Naive B cell (primary cell): ENCODE results near the gene CCDC195. TPM values are rescaled to one million over a fixed set of nuclear protein-coding genes. Genes with fewer than 3 reads are reported as not detected.

Experiments
- ATAC-seq, 2 donors: fragments of 150-1000 bp; cut with Tn5 transposase; 2 replicates each; pipeline ENCODE4 v1.10.0; 2021; ENCODE audit warnings: low read depth in 2 of 2, mild to moderate bottlenecking in 2 of 2, moderate library complexity in 2 of 2
- DNase-seq: peaks from one replicate; pipeline ENCODE4 v3.0.0; 2022
- H3K27ac Mint-ChIP-seq, 6 donors: one replicate each; pipeline ENCODE4 v1.8.0; 2020 to 2022; ENCODE audit warnings: mild to moderate bottlenecking in 6 of 6, mixed read lengths in 6 of 6, moderate library complexity in 5 of 6, inconsistent platforms in 2 of 6
- H3K27me3 Mint-ChIP-seq, 3 donors: one replicate each; pipeline ENCODE4 v1.8.0; 2021 to 2022; ENCODE audit warnings: mixed read lengths in 3 of 3, mild to moderate bottlenecking in 1 of 3
- H3K36me3 Mint-ChIP-seq, 2 donors: one replicate each; pipeline ENCODE4 v1.8.0; 2020 to 2022; ENCODE audit warnings: mixed read lengths in 2 of 2, inconsistent platforms in 1 of 2, mild to moderate bottlenecking in 1 of 2
- H3K4me1 Mint-ChIP-seq, 3 donors: one replicate each; pipeline ENCODE4 v1.8.0; 2020 to 2022; ENCODE audit warnings: mixed read lengths in 3 of 3, inconsistent platforms in 1 of 3, mild to moderate bottlenecking in 1 of 3, moderate library complexity in 1 of 3
- H3K4me3 Mint-ChIP-seq, 8 donors: one replicate each; pipeline ENCODE4 v1.8.0; 2020 to 2022; ENCODE audit warnings: mild to moderate bottlenecking in 8 of 8, mixed read lengths in 8 of 8, moderate library complexity in 8 of 8, inconsistent platforms in 2 of 8
- H3K9me3 Mint-ChIP-seq, 7 donors: one replicate each; pipeline ENCODE4 v1.8.0; 2020 to 2022; ENCODE audit warnings: mixed read lengths in 7 of 7, mild to moderate bottlenecking in 5 of 7, inconsistent platforms in 2 of 7, moderate library complexity in 1 of 7
- polyA plus RNA-seq, 6 donors: library from polyadenylated mRNA; unstranded; fragments of 300-500 nt; fragmentation: Illumina TruSeq; gene quantifications; one replicate each; pipeline ENCODE4 v1.2.3, GENCODE V29; 2021; ENCODE audit warnings: low read depth in 6 of 6

The CCDC195 gene
- polyA plus RNA-seq, result not detected

DNA sequence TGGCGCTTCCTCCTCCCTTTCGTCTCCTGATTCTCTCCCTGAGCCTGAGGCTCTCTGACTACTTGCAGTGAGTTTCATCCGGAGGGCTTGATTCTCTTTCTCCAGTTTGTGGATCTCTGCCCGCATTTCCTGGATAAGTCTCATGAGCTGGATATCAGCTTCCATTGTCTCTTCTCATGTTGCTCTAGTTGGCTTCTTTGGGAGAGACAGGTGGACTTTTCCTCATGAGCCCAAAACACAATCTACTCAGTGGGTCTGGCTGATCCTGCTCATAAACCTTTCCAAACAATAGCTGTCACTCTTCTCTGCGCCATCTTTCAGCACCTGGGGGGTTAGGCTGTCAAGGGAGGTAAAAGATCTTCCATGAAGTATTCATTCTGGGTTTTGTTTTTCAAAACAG lies at the start of gene CCDC195:
Gene CCDC195, minus strand, starts transcription at position 165 of the 400 bp plus-strand sequence. Its CDS starts 0 bp downstream, at position 165.
- H3K4me3 Mint-ChIP-seq, result no peak within 1 kb of the TSS
- DNase-seq (no peak), ATAC-seq (no peak)
- H3K27ac Mint-ChIP-seq, result no peak within 1 kb of the TSS
- H3K4me1 Mint-ChIP-seq, result no peaks in the 10 kb centered on the region
- peaks cover 0 to 15% (median 9%) of the 10 kb centered on the region in 3 donors for H3K27me3 Mint-ChIP-seq
- peaks cover 0 to 7% of the 10 kb centered on the region in 2 donors for H3K36me3 Mint-ChIP-seq
- peaks cover 0 to 16% (median 8%) of the 10 kb centered on the region in 7 donors for H3K9me3 Mint-ChIP-seq

GRCh38 chr2:224764565-224765236 lies 48.5 kb upstream of the CCDC195 start:
- H3K4me3 Mint-ChIP-seq, result peak overlapping the region in 1 of 8 donors; percentile 2
- peaks cover 11 to 22% (median 21%) of the 10 kb centered on the region in 3 donors for H3K4me1 Mint-ChIP-seq
- no peaks in the 10 kb centered on the region for H3K27me3 Mint-ChIP-seq
- peak; percentile 52 to 61 for ATAC-seq
- peaks cover 0 to 13% (median 5%) of the 10 kb centered on the region in 7 donors for H3K9me3 Mint-ChIP-seq
- peak overlapping the region; percentile 30 to 91 (median 79) for H3K27ac Mint-ChIP-seq
- DNase-seq, result no peak
- H3K36me3 Mint-ChIP-seq, result peaks cover 65 to 77% of the 10 kb centered on the region in 2 donors

DNA sequence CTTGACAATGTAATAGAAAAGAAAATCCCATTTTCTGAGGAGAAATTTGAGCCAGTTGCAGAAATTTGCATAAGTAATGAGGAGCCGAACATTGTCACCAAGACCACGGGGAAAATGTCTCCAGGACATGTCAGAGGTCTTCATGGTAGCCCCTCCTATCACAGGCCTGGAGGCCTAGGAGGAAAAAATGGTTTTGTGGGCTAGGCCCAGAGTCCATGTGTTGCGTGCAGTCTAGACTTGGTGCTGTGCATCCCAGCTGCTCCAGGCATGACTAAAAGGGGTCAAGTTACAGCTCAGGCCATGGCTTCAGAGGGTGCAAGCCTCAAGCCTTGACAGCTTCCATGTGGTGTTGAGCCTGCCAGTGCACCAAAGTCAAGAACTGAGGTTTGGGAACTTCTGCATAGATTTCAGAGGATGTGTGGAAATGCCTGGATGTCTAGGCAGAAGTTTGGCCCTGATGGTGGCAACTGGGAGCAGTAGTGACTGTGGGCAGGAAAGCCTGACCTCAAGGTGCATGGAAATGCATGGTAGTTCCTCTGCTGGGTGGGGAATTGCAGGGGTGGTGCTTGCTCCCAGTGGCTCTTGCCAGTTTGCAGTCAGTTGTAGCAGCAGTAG lies 41.9 kb upstream of the CCDC195 start:
- ATAC-seq, result no peak
- peaks cover 19 to 47% (median 30%) of the 10 kb centered on the region in 7 donors for H3K9me3 Mint-ChIP-seq

GRCh38 chr2:224753743-224754540 lies 37.8 kb upstream of the CCDC195 start:
- H3K4me3 Mint-ChIP-seq, result no peak overlapping the region
- peaks cover 10 to 20% of the 10 kb centered on the region in 2 donors for H3K36me3 Mint-ChIP-seq
- H3K4me1 Mint-ChIP-seq, result peaks cover 7 to 17% (median 8%) of the 10 kb centered on the region in 3 donors
- H3K9me3 Mint-ChIP-seq, result peaks cover 17 to 27% (median 23%) of the 10 kb centered on the region in 7 donors
- no peak overlapping the region for H3K27ac Mint-ChIP-seq
- ATAC-seq, result no peak
- H3K27me3 Mint-ChIP-seq, result no peaks in the 10 kb centered on the region
- no peak for DNase-seq

More for the DNA sequence above, 41.9 kb upstream of the CCDC195 start:
- Mint-ChIP-seq H3K36me3 (peaks cover 44 to 51% of the 10 kb centered on the region in 2 donors), H3K4me3 (no peak overlapping the region), H3K4me1 (peaks cover 0 to 4% (median 1%) of the 10 kb centered on the region in 3 donors), H3K27ac (peak overlapping the region in 2 of 6 donors; percentile 27 to 68), H3K27me3 (no peaks in the 10 kb centered on the region)
- DNase-seq, result no peak

GRCh38 chr2:224751996-224752698 lies 36.0 kb upstream of the CCDC195 start:
- Mint-ChIP-seq H3K4me3 (no peak overlapping the region), H3K9me3 (peaks cover 4 to 9% (median 5%) of the 10 kb centered on the region in 7 donors), H3K27me3 (no peaks in the 10 kb centered on the region), H3K36me3 (peaks cover under 1 to 3% of the 10 kb centered on the region in 2 donors), H3K27ac (peak overlapping the region in 4 of 6 donors; percentile 2 to 63 (median 22)), H3K4me1 (peaks cover 7 to 17% (median 8%) of the 10 kb centered on the region in 3 donors)
- ATAC-seq, result peak in 1 of 2 donors; percentile 40
- DNase-seq, result no peak

DNA sequence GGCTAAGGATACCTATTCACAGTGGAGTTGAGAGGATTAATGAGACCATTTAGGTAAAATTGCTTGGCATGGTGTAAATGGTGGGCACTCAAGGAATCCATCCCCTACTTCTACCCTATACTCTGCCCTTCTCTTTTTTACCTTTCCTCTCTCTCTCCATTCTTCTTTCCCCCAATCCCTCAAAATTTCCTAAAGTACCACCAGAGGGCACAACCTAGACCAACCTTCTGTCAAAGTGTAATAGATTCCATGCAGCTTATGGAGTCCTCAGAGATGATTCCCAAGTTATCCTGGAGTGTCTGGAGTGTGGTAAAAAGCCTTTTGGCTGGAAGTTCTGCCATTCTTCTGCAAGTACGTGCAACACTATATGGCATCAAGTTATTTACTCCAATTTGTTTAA lies 33.0 kb upstream of the CCDC195 start:
- H3K4me3 Mint-ChIP-seq, result no peak overlapping the region
- no peaks in the 10 kb centered on the region for H3K27me3 Mint-ChIP-seq
- H3K36me3 Mint-ChIP-seq, result no peaks in the 10 kb centered on the region
- DNase-seq (no peak), ATAC-seq (no peak)
- no peaks in the 10 kb centered on the region for H3K9me3 Mint-ChIP-seq
- H3K4me1 Mint-ChIP-seq, result peaks cover 7 to 17% (median 8%) of the 10 kb centered on the region in 3 donors
- H3K27ac Mint-ChIP-seq, result no peak overlapping the region

- ATAC-seq, result no peak
- Mint-ChIP-seq H3K27ac (peak overlapping the region in 1 of 6 donors; percentile 19), H3K4me1 (peaks cover 8 to 24% (median 13%) of the 10 kb centered on the region in 3 donors)
Measured at GRCh38 chr2:224747765-224748164, 31.6 kb upstream of the CCDC195 start.

GRCh38 chr2:224736227-224736626 lies 20.1 kb upstream of the CCDC195 start:
- no peaks in the 10 kb centered on the region for H3K27me3 Mint-ChIP-seq

More at GRCh38 chr2:224747765-224748164, 31.6 kb upstream of the CCDC195 start:
- H3K36me3 Mint-ChIP-seq, result no peaks in the 10 kb centered on the region
- H3K4me3 Mint-ChIP-seq, result no peak overlapping the region
- no peaks in the 10 kb centered on the region for H3K27me3 Mint-ChIP-seq
- no peak for DNase-seq
- peaks cover 0 to 12% (median 2%) of the 10 kb centered on the region in 7 donors for H3K9me3 Mint-ChIP-seq

DNA sequence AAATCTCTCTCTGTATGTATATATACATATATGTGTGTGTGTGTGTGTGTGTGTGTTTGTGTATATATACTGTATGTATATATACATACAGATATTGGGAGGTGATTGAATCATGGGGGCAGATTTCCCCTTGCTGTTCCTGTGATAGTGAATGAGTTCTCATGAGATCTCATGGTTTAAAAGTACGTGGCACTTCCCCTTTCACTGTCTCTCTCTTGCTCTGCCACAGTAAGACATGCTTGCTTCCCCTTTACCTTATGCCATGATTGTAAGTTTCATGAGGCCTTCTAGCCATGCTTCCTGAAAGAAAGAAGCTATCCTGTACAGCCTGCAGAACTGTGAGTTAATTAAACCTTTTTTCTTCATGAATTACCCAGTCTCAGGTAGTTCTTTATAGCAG lies 18.8 kb upstream of the CCDC195 start:
- peaks cover 15 to 22% (median 15%) of the 10 kb centered on the region in 3 donors for H3K4me1 Mint-ChIP-seq
- H3K4me3 Mint-ChIP-seq, result no peak overlapping the region
- no peaks in the 10 kb centered on the region for H3K27me3 Mint-ChIP-seq
- peaks cover 15 to 31% of the 10 kb centered on the region in 2 donors for H3K36me3 Mint-ChIP-seq
- no peak for DNase-seq
- H3K9me3 Mint-ChIP-seq, result peaks cover 18 to 38% (median 28%) of the 10 kb centered on the region in 7 donors
- ATAC-seq, result peak; percentile 60 to 63
- peak overlapping the region in 2 of 6 donors; percentile 16 to 63 for H3K27ac Mint-ChIP-seq

More at GRCh38 chr2:224736227-224736626, 20.1 kb upstream of the CCDC195 start:
- ATAC-seq (no peak), DNase-seq (no peak)
- Mint-ChIP-seq H3K4me1 (peaks cover 15 to 25% (median 15%) of the 10 kb centered on the region in 3 donors), H3K9me3 (peaks cover 18 to 38% (median 24%) of the 10 kb centered on the region in 7 donors), H3K27ac (no peak overlapping the region), H3K4me3 (no peak overlapping the region), H3K36me3 (peaks cover 15 to 31% of the 10 kb centered on the region in 2 donors)

- Mint-ChIP-seq H3K4me1 (peaks cover 8 to 11% (median 10%) of the 10 kb centered on the region in 3 donors), H3K36me3 (peaks cover 15 to 27% of the 10 kb centered on the region in 2 donors), H3K27ac (peak overlapping the region in 1 of 6 donors; percentile 27), H3K27me3 (peaks cover 0 to 6% (median 0%) of the 10 kb centered on the region in 3 donors), H3K4me3 (no peak overlapping the region), H3K9me3 (peaks cover 17 to 51% (median 37%) of the 10 kb centered on the region in 7 donors)
- no peak for ATAC-seq
- no peak for DNase-seq
Measured at GRCh38 chr2:224731665-224732064, 15.5 kb upstream of the CCDC195 start.

GRCh38 chr2:224729435-224729834 lies 13.3 kb upstream of the CCDC195 start:
- Mint-ChIP-seq H3K9me3 (peaks cover 8 to 34% (median 21%) of the 10 kb centered on the region in 7 donors), H3K27me3 (peaks cover 0 to 6% (median 0%) of the 10 kb centered on the region in 3 donors), H3K4me3 (no peak overlapping the region), H3K4me1 (peaks cover 0 to under 1% (median 0%) of the 10 kb centered on the region in 3 donors), H3K36me3 (peaks cover 9 to 11% of the 10 kb centered on the region in 2 donors), H3K27ac (no peak overlapping the region)
- ATAC-seq (no peak), DNase-seq (no peak)

GRCh38 chr2:224724331-224724730 lies 8.2 kb upstream of the CCDC195 start:
- Mint-ChIP-seq H3K9me3 (peaks cover 7 to 27% (median 20%) of the 10 kb centered on the region in 7 donors), H3K4me1 (no peaks in the 10 kb centered on the region), H3K36me3 (peaks cover 9 to 11% of the 10 kb centered on the region in 2 donors), H3K4me3 (no peak overlapping the region), H3K27ac (no peak overlapping the region), H3K27me3 (peaks cover 0 to 6% (median 0%) of the 10 kb centered on the region in 3 donors)
- no peak for ATAC-seq
- no peak for DNase-seq
